Iris pigment epithelial cell (primary cell): ENCODE data around the gene DIP2C.

Source experiments
- DNase-seq: peaks from one replicate; pipeline ENCODE4 v3.0.0-alpha.2; 2011; ENCODE audit warnings: low read depth

DIP2C gene

GRCh38 chr10:625751-626711 lies 63.4 kb downstream of the DIP2C start:
- no peak for DNase-seq

- DNase-seq = no peak
Observed at GRCh38 chr10:625333-625696, 64.2 kb downstream of the DIP2C start.

GRCh38 chr10:624605-625332 lies 64.7 kb downstream of the DIP2C start:
- peak; percentile 77 for DNase-seq

- no peak for DNase-seq
Observed at GRCh38 chr10:624312-624604, 65.2 kb downstream of the DIP2C start.

GRCh38 chr10:623477-624311 lies 65.8 kb downstream of the DIP2C start:
- DNase-seq = no peak

GRCh38 chr10:623014-623413 lies 66.5 kb downstream of the DIP2C start:
- DNase-seq = no peak

- DNase-seq = no peak
Observed at GRCh38 chr10:621981-622740, 67.3 kb downstream of the DIP2C start.

GRCh38 chr10:621513-621912 lies 68.0 kb downstream of the DIP2C start:
- DNase-seq = no peak

- no peak for DNase-seq
Observed at GRCh38 chr10:620971-621370, 68.5 kb downstream of the DIP2C start.

- DNase-seq = no peak
Observed at GRCh38 chr10:620417-620816, 69.1 kb downstream of the DIP2C start.

- DNase-seq = no peak
Observed at GRCh38 chr10:619710-620109, 69.8 kb downstream of the DIP2C start.

- DNase-seq = no peak
Observed at GRCh38 chr10:618229-618989, 71.1 kb downstream of the DIP2C start.

- DNase-seq = no peak
Observed at GRCh38 chr10:617471-617870, 72.0 kb downstream of the DIP2C start.

- DNase-seq = peak; percentile 78
Observed at GRCh38 chr10:615583-616152, 73.8 kb downstream of the DIP2C start.

GRCh38 chr10:614790-615582 lies 74.5 kb downstream of the DIP2C start:
- no peak for DNase-seq

- DNase-seq = no peak
Observed at GRCh38 chr10:614139-614711, 75.2 kb downstream of the DIP2C start.

- DNase-seq = no peak
Observed at GRCh38 chr10:613271-614138, 76.0 kb downstream of the DIP2C start.

- DNase-seq = no peak
Observed at GRCh38 chr10:612696-613095, 76.8 kb downstream of the DIP2C start.
